ENCODE measurements around the gene UBAP2L. TPM values are rescaled to one million over a fixed set of nuclear protein-coding genes. Genes with fewer than 3 reads are reported as not detected.

The UBAP2L gene
- total and polyA plus RNA-seq, 2 experiments from 2014 or later, result 98.5 to 157 TPM

DNA sequence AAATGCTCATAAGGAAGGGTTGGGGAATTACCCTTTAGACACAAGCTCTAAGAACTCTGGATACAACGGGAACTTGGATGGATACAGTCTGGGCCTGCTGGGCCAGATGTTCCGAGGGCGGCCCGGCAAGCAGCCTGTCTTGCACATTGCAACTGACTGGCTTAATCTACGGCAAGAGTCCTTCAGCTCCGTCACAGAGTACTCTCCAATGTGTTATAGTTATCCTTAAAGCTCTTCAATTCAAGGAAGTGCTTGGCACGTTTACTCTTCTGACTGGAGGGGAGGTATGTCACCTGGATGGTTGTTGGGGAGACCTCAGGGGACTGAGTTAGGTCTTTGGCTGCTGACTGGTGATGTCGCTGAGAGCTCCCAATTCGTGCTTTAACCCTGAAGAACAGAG lies 13.5 kb upstream of the UBAP2L start:
- Mint-ChIP-seq H3K27me3 (ENCODE audit: insufficient read depth, low read depth, poor library complexity) (peaks cover 3% of the 10 kb centered on the region), H3K4me3 (no peak overlapping the region), H3K27ac (no peak overlapping the region), H3K36me3 (ENCODE audit: low read depth) (peaks cover 54% of the 10 kb centered on the region), H3K4me1 (no peaks in the 10 kb centered on the region), H3K9me3 (no peaks in the 10 kb centered on the region)
- Histone ChIP-seq H3K27ac (ENCODE audit: low read depth) (no peak overlapping the region), H2AFZ (no peak overlapping the region), H3K9me2 (ENCODE audit: insufficient read depth) (no peaks in the 10 kb centered on the region), H3K27me3 (ENCODE audit: insufficient read depth) (no peaks in the 10 kb centered on the region), H3K79me2 (replicated peaks; ENCODE audit: insufficient read depth) (no peaks in the 10 kb centered on the region), H3K4me2 (no peak overlapping the region), H3K36me3 (ENCODE audit: insufficient read depth) (peaks cover 28% of the 10 kb centered on the region), H3K4me1 (ENCODE audit: insufficient read depth) (no peaks in the 10 kb centered on the region), H3F3A (replicated peaks; ENCODE audit: low read depth) (peaks cover 10% of the 10 kb centered on the region; the same call in 1 of the 2 replicates), H3K4me3 (no peak overlapping the region), H4K20me1 (replicated peaks; ENCODE audit: insufficient read depth) (peaks cover 9% of the 10 kb centered on the region)
- no peak for ATAC-seq
- no peak for TF ChIP-seq CREB1 (CRISPR knock-in tag; IDR thresholded peaks at IDR 0.05; ENCODE audit: low read depth)
- no peak for DNase-seq (ENCODE audit: low spot score)

DNA sequence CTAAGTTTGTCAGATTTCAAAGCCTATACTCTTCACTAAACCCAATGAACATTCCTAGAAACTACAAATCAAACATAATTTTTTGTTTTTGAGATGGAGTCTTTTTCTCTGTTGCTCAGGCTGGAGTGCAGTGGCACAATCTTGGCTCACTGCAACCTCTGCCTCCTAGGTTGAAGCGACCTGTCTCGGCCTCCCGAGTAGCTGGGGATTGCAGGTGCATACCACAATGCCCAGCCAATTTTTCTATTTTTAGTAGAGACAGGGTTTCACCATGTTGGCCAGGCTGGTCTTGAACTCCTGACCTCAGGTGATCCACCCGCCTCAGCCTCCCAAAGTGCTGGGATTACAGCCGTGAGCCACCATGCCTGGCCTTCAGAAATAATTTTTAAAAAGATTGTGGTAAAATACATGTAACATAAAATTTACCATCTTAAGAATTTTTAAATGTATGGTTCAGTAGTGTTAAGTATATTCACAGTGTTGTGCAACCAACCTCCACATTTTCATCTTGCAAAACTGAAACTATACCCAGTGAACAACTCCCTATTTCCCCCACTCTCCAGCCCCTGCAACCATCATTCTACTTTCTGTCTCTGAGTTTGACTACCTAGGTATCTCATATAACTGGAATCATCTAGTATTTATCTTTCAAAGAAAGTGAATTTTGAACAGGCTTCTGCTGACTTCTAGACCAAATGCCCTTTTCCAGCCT lies 11.9 kb upstream of the UBAP2L start:
- H3K9me3 Mint-ChIP-seq, result no peaks in the 10 kb centered on the region
- Histone ChIP-seq H3K9me2 (ENCODE audit: insufficient read depth) (no peaks in the 10 kb centered on the region), H3K4me3 (no peak overlapping the region), H3K4me2 (no peak overlapping the region), H3K79me2 (replicated peaks; ENCODE audit: insufficient read depth) (0 out of 2 replicates have a peak, but pooled peaks cover 3% of the 10 kb centered on the region), H3K27ac (ENCODE audit: low read depth) (0 out of 2 replicates have a peak overlapping the region, but pooled peaks have one; percentile 23), H4K20me1 (replicated peaks; ENCODE audit: insufficient read depth) (peaks cover 20% of the 10 kb centered on the region), H3K4me1 (ENCODE audit: insufficient read depth) (no peaks in the 10 kb centered on the region), H3F3A (replicated peaks; ENCODE audit: low read depth) (peaks cover 24% of the 10 kb centered on the region; the same call in 1 of the 2 replicates), H3K36me3 (ENCODE audit: insufficient read depth) (peaks cover 44% of the 10 kb centered on the region), H3K27me3 (ENCODE audit: insufficient read depth) (no peaks in the 10 kb centered on the region), H2AFZ (no peak overlapping the region)
- ATAC-seq (no peak), DNase-seq (ENCODE audit: low spot score) (no peak)
- peaks cover 3% of the 10 kb centered on the region for H3K27me3 Mint-ChIP-seq (ENCODE audit: insufficient read depth, low read depth, poor library complexity)
- no peak overlapping the region for H3K27ac Mint-ChIP-seq
- H3K36me3 Mint-ChIP-seq (ENCODE audit: low read depth), result peaks cover 70% of the 10 kb centered on the region
- no peak overlapping the region for H3K4me3 Mint-ChIP-seq
- no peaks in the 10 kb centered on the region for H3K4me1 Mint-ChIP-seq
- TF ChIP-seq ZNF114 (CRISPR knock-in tag; IDR thresholded peaks at IDR 0.05), result no peak
- no peak for TF ChIP-seq NANOG (IDR thresholded peaks at IDR 0.05; ENCODE audit: borderline replicate concordance)
- TF ChIP-seq POLR2AphosphoS5 (IDR thresholded peaks at IDR 0.05; ENCODE audit: low read depth), result no peak
- TF ChIP-seq, protein P1, sequence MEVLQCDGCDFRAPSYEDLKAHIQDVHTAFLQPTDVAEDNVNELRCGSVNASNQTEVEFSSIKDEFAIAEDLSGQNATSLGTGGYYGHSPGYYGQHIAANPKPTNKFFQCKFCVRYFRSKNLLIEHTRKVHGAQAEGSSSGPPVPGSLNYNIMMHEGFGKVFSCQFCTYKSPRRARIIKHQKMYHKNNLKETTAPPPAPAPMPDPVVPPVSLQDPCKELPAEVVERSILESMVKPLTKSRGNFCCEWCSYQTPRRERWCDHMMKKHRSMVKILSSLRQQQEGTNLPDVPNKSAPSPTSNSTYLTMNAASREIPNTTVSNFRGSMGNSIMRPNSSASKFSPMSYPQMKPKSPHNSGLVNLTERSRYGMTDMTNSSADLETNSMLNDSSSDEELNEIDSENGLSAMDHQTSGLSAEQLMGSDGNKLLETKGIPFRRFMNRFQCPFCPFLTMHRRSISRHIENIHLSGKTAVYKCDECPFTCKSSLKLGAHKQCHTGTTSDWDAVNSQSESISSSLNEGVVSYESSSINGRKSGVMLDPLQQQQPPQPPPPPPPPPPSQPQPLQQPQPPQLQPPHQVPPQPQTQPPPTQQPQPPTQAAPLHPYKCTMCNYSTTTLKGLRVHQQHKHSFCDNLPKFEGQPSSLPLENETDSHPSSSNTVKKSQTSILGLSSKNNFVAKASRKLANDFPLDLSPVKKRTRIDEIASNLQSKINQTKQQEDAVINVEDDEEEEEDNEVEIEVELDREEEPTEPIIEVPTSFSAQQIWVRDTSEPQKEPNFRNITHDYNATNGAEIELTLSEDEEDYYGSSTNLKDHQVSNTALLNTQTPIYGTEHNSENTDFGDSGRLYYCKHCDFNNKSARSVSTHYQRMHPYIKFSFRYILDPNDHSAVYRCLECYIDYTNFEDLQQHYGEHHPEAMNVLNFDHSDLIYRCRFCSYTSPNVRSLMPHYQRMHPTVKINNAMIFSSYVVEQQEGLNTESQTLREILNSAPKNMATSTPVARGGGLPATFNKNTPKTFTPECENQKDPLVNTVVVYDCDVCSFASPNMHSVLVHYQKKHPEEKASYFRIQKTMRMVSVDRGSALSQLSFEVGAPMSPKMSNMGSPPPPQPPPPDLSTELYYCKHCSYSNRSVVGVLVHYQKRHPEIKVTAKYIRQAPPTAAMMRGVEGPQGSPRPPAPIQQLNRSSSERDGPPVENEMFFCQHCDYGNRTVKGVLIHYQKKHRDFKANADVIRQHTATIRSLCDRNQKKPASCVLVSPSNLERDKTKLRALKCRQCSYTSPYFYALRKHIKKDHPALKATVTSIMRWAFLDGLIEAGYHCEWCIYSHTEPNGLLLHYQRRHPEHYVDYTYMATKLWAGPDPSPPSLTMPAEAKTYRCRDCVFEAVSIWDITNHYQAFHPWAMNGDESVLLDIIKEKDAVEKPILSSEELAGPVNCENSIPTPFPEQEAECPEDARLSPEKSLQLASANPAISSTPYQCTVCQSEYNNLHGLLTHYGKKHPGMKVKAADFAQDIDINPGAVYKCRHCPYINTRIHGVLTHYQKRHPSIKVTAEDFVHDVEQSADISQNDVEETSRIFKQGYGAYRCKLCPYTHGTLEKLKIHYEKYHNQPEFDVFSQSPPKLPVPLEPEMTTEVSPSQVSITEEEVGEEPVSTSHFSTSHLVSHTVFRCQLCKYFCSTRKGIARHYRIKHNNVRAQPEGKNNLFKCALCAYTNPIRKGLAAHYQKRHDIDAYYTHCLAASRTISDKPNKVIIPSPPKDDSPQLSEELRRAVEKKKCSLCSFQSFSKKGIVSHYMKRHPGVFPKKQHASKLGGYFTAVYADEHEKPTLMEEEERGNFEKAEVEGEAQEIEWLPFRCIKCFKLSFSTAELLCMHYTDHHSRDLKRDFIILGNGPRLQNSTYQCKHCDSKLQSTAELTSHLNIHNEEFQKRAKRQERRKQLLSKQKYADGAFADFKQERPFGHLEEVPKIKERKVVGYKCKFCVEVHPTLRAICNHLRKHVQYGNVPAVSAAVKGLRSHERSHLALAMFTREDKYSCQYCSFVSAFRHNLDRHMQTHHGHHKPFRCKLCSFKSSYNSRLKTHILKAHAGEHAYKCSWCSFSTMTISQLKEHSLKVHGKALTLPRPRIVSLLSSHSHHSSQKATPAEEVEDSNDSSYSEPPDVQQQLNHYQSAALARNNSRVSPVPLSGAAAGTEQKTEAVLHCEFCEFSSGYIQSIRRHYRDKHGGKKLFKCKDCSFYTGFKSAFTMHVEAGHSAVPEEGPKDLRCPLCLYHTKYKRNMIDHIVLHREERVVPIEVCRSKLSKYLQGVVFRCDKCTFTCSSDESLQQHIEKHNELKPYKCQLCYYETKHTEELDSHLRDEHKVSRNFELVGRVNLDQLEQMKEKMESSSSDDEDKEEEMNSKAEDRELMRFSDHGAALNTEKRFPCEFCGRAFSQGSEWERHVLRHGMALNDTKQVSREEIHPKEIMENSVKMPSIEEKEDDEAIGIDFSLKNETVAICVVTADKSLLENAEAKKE (CRISPR knock-in tag; IDR thresholded peaks at IDR 0.05), result no peak
- TF ChIP-seq EZH2 (IDR thresholded peaks at IDR 0.05; ENCODE audit: low read depth, unreplicated experiment), result no peak
- TF ChIP-seq ZNF331 (CRISPR knock-in tag; IDR thresholded peaks at IDR 0.05; ENCODE audit: low read depth), result no peak
- no peak for TF ChIP-seq STAT1 (IDR thresholded peaks at IDR 0.05; ENCODE audit: unreplicated experiment)
- TF ChIP-seq, protein P2, sequence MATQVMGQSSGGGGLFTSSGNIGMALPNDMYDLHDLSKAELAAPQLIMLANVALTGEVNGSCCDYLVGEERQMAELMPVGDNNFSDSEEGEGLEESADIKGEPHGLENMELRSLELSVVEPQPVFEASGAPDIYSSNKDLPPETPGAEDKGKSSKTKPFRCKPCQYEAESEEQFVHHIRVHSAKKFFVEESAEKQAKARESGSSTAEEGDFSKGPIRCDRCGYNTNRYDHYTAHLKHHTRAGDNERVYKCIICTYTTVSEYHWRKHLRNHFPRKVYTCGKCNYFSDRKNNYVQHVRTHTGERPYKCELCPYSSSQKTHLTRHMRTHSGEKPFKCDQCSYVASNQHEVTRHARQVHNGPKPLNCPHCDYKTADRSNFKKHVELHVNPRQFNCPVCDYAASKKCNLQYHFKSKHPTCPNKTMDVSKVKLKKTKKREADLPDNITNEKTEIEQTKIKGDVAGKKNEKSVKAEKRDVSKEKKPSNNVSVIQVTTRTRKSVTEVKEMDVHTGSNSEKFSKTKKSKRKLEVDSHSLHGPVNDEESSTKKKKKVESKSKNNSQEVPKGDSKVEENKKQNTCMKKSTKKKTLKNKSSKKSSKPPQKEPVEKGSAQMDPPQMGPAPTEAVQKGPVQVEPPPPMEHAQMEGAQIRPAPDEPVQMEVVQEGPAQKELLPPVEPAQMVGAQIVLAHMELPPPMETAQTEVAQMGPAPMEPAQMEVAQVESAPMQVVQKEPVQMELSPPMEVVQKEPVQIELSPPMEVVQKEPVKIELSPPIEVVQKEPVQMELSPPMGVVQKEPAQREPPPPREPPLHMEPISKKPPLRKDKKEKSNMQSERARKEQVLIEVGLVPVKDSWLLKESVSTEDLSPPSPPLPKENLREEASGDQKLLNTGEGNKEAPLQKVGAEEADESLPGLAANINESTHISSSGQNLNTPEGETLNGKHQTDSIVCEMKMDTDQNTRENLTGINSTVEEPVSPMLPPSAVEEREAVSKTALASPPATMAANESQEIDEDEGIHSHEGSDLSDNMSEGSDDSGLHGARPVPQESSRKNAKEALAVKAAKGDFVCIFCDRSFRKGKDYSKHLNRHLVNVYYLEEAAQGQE (IDR thresholded peaks at IDR 0.05; ENCODE audit: unreplicated experiment), result no peak
- TF ChIP-seq, protein P3, sequence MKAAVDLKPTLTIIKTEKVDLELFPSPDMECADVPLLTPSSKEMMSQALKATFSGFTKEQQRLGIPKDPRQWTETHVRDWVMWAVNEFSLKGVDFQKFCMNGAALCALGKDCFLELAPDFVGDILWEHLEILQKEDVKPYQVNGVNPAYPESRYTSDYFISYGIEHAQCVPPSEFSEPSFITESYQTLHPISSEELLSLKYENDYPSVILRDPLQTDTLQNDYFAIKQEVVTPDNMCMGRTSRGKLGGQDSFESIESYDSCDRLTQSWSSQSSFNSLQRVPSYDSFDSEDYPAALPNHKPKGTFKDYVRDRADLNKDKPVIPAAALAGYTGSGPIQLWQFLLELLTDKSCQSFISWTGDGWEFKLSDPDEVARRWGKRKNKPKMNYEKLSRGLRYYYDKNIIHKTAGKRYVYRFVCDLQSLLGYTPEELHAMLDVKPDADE (IDR thresholded peaks at IDR 0.05), result no peak
- TF ChIP-seq EZH2phosphoT487 (IDR thresholded peaks at IDR 0.05; ENCODE audit: unreplicated experiment), result no peak

Data from GM23338 (cell line).